Sigmoid colon (tissue), 7 donors: ENCODE data around the gene ESM1. TPM values are rescaled to one million over a fixed set of nuclear protein-coding genes. Genes with fewer than 3 reads are reported as not detected.

Experiments used
- DNase-seq: peaks from one replicate; pipeline ENCODE4 v3.0.0-alpha.2; 2019
- H3K27ac ChIP-seq, 4 donors: fragments of 200-600 bp; sonication (generic); one replicate each; pipeline ENCODE4 v1.5.1; 2016 to 2019; ENCODE audit warnings: mild to moderate bottlenecking in 1 of 4
- H3K27me3 ChIP-seq, 3 donors: fragments of 200-600 bp; sonication (generic); one replicate each; pipeline ENCODE4 v1.5.1; 2019; ENCODE audit warnings: mild to moderate bottlenecking in 1 of 3
- H3K36me3 ChIP-seq, 4 donors: fragments of 200-600 bp; sonication (generic); one replicate each; pipeline ENCODE4 v1.5.1; 2016 to 2019
- H3K4me1 ChIP-seq, 4 donors: fragments of 200-600 bp; sonication (generic); one replicate each; pipeline ENCODE4 v1.5.1; 2017 to 2019
- H3K4me3 ChIP-seq, 4 donors: fragments of 200-600 bp; sonication (generic); one replicate each; pipeline ENCODE4 v1.5.1; 2017 to 2019; ENCODE audit warnings: mild to moderate bottlenecking in 2 of 4, moderate library complexity in 1 of 4
- H3K9me3 ChIP-seq, 4 donors: fragments of 200-600 bp in 3 of 4; sonication (generic) in 3 of 4; one replicate each; pipeline versions ENCODE4 v1.5.1 to v1.6.1; 2013 to 2019
- EP300 ChIP-seq, 4 donors: sonication (generic); formaldehyde crosslinking; IDR thresholded peaks; one replicate each; pipeline ENCODE4 v1.6.1; 2017; ENCODE audit warnings: antibody characterized with exemption in 4 of 4
- POLR2A ChIP-seq, 2 donors: fragments of 450-650 bp; IDR thresholded peaks; one replicate each; pipeline ENCODE4 v1.6.1; 2016; ENCODE audit warnings: antibody characterized with exemption in 2 of 2, mild to moderate bottlenecking in 2 of 2, moderate library complexity in 2 of 2
- POLR2AphosphoS5 ChIP-seq, 4 donors: sonication (generic); formaldehyde crosslinking; IDR thresholded peaks; one replicate each; pipeline ENCODE4 v1.6.1; 2017; ENCODE audit warnings: antibody characterized with exemption in 4 of 4
- WGBS, 2 donors: extraction: QIAGEN DNeasy Blood & Tissue Kit; methylation state at CpG; one replicate each; pipeline ENCODE4 v1.1.7; 2013; 5-methylcytosine and 5-hydroxymethylcytosine counted together
- intact Hi-C: fragments of 100-400 bp; cut with DNase I; formaldehyde crosslinking; loops from one replicate; pipeline ENCODE4 v1.15.1; 2023
- polyA plus RNA-seq, 3 donors: library from polyadenylated mRNA; stranded (reverse); fragments of 200-250 nt; gene quantifications; one replicate each; pipeline ENCODE4 v1.2.3, GENCODE V29; 2013
- total RNA-seq, 4 donors: library from RNA; depleted of rRNA; stranded (reverse); fragments of >200 nt; gene quantifications; one replicate each; pipeline ENCODE4 v1.1.0, GENCODE V29; 2016
- TF ChIP-seq, protein P1 (sequence below), 4 experiments: fragments of 450-650 bp in 3 of 4; fragments of 200-600 bp in 1 of 4; IDR thresholded peaks; one replicate each; pipeline ENCODE4 v1.5.1; 2016 to 2019; ENCODE audit warnings: antibody characterized with exemption in 4 of 4, mild to moderate bottlenecking in 3 of 4, moderate library complexity in 2 of 4
- donor health status: healthy with polysubstance abuse.
- donor health status: Bipolar disorder and iron deficiency.
- donor health status: healthy.

ESM1 gene
- total and polyA plus RNA-seq, 7 donors = 0.26 TPM; not detected in 6

DNA sequence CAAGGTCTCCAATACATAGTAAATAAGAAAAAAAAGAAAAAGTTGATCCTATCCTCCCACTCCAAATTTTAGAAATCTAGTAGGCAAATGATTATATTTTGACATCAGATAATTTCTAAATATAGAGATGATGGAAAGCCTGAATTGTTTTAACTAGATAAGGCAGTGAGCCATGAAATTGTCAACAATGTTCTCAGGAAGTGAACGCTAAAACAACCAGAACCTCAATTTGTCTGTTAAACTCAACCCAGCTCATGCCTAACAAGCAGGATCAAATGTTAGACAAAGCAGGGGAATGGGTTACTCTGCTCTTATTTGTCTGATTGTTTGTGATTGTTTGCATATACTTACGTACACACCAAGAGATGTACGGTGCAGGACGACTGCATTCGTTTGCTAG, 49.2 kb downstream of the ESM1 start:
- intact Hi-C loops = no loop called here
- Histone ChIP-seq H3K4me1 (no peaks in the 10 kb centered on the region), H3K27me3 (no peaks in the 10 kb centered on the region), H3K27ac (no peak overlapping the region), H3K36me3 (no peaks in the 10 kb centered on the region), H3K4me3 (no peak overlapping the region), H3K9me3 (no peaks in the 10 kb centered on the region)
- no peak for DNase-seq
- 39 to 60% methylated on average over 5 of the region's 5 CpGs for WGBS, 2 donors
- TF ChIP-seq EP300 (IDR thresholded peaks at IDR 0.05) (no peak), POLR2A (IDR thresholded peaks at IDR 0.05) (no peak), POLR2AphosphoS5 (IDR thresholded peaks at IDR 0.05) (no peak)
- TF ChIP-seq, protein P1, sequence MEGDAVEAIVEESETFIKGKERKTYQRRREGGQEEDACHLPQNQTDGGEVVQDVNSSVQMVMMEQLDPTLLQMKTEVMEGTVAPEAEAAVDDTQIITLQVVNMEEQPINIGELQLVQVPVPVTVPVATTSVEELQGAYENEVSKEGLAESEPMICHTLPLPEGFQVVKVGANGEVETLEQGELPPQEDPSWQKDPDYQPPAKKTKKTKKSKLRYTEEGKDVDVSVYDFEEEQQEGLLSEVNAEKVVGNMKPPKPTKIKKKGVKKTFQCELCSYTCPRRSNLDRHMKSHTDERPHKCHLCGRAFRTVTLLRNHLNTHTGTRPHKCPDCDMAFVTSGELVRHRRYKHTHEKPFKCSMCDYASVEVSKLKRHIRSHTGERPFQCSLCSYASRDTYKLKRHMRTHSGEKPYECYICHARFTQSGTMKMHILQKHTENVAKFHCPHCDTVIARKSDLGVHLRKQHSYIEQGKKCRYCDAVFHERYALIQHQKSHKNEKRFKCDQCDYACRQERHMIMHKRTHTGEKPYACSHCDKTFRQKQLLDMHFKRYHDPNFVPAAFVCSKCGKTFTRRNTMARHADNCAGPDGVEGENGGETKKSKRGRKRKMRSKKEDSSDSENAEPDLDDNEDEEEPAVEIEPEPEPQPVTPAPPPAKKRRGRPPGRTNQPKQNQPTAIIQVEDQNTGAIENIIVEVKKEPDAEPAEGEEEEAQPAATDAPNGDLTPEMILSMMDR (IDR thresholded peaks at IDR 0.05) = no peak

DNA sequence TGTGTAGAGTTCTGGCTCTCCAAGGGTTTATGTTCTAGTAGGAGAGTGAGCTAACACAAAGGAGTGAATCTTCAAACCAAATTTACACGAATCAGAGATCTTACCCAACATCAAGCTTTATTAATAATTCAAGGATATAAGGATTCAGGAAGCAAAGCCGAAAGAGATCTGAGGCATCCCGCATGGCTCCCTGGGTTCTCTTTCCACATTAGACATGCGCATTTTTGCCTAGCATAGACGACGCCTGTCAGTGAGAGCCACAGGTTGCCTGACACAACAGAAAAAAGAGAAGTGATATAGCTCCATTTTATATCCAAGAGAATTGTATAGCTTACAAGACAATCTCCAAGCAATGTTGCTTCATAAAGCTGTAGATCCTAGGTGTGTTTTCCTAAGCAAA, 52.6 kb downstream of the ESM1 start:
- no peaks in the 10 kb centered on the region for H3K27me3 ChIP-seq
- 61 to 78% methylated on average over 6 of the region's 6 CpGs for WGBS, 2 donors
- H3K9me3 ChIP-seq = no peaks in the 10 kb centered on the region
- TF ChIP-seq EP300 (IDR thresholded peaks at IDR 0.05) (no peak), POLR2A (IDR thresholded peaks at IDR 0.05) (no peak), POLR2AphosphoS5 (IDR thresholded peaks at IDR 0.05) (no peak)
- TF ChIP-seq, protein P1 (IDR thresholded peaks at IDR 0.05) = no peak
- no peak for DNase-seq
- no peaks in the 10 kb centered on the region for H3K4me1 ChIP-seq
- H3K36me3 ChIP-seq = no peaks in the 10 kb centered on the region
- intact Hi-C loops = no loop called here
- H3K4me3 ChIP-seq = no peak overlapping the region
- H3K27ac ChIP-seq = no peak overlapping the region

GRCh38 chr5:54930736-54931135, 54.7 kb downstream of the ESM1 start:
- Histone ChIP-seq H3K9me3 (peaks cover 0 to 2% (median 0%) of the 10 kb centered on the region in 4 donors), H3K27ac (no peak overlapping the region), H3K27me3 (no peaks in the 10 kb centered on the region), H3K36me3 (no peaks in the 10 kb centered on the region), H3K4me3 (no peak overlapping the region), H3K4me1 (no peaks in the 10 kb centered on the region)
- intact Hi-C loops = no loop called here
- WGBS, 2 donors = 79 to 84% methylated on average over 2 of the region's 2 CpGs
- DNase-seq = no peak
- TF ChIP-seq, protein P1 (IDR thresholded peaks at IDR 0.05) = no peak
- no peak for TF ChIP-seq POLR2A (IDR thresholded peaks at IDR 0.05)

Other genes with a start within 250 kb of the ESM1 start
- under 1 TPM in 3 of 4 donors, not detected in 1; 0.36 to 0.99 (median 0.83) TPM for gene GZMK, start 38.7 kb upstream of the ESM1 start, total RNA-seq
- 1 to 10 TPM in 2 of 3 donors, not detected in 1; 1.4 to 6.6 TPM for gene GZMK, start 38.7 kb upstream of the ESM1 start, polyA plus RNA-seq
- 1 to 10 TPM in 1 of 4 donors, not detected in 3; 1.1 TPM for gene GZMA, start 117.1 kb upstream of the ESM1 start, total RNA-seq
- 10 to 100 TPM in 1 of 3 donors, 1 to 10 TPM in 2; 4.2 to 15.0 (median 8.0) TPM for gene GZMA, start 117.1 kb upstream of the ESM1 start, polyA plus RNA-seq
- gene GPX8, start 174.6 kb upstream of the ESM1 start, total RNA-seq = 10 to 100 TPM; 14.2 to 20.8 (median 16.2) TPM
- gene GPX8, start 174.6 kb upstream of the ESM1 start, polyA plus RNA-seq = 1 to 10 TPM; 1.8 to 8.9 (median 7.2) TPM
- not detected for gene CDC20B, start 187.6 kb upstream of the ESM1 start, total RNA-seq
- not detected for gene CDC20B, start 187.6 kb upstream of the ESM1 start, polyA plus RNA-seq
- gene MCIDAS, start 241.7 kb upstream of the ESM1 start, total RNA-seq = not detected
- gene MCIDAS, start 241.7 kb upstream of the ESM1 start, polyA plus RNA-seq = 1 to 10 TPM in 1 of 3 donors, under 1 TPM in 1, not detected in 1; 0.15 to 3.6 TPM
- not detected for gene CCNO, start 248.0 kb upstream of the ESM1 start, total RNA-seq
- 1 to 10 TPM in 1 of 3 donors, not detected in 2; 2.0 TPM for gene CCNO, start 248.0 kb upstream of the ESM1 start, polyA plus RNA-seq